NCI-H446 treated with DMSO at 0.1 percent for 48 hours (cell line): ENCODE measurements around the gene AGAP1.

Experiments used
- DNase-seq: peaks from one replicate; lab custom pipeline; 2025; lab: John Stamatoyannopoulos, UW

The AGAP1 gene

GRCh38 chr2:235493775-235494715, at the start of gene AGAP1:
Gene AGAP1, plus strand, starts transcription at chr2:235494043.
- peak; percentile 62 for DNase-seq

DNA sequence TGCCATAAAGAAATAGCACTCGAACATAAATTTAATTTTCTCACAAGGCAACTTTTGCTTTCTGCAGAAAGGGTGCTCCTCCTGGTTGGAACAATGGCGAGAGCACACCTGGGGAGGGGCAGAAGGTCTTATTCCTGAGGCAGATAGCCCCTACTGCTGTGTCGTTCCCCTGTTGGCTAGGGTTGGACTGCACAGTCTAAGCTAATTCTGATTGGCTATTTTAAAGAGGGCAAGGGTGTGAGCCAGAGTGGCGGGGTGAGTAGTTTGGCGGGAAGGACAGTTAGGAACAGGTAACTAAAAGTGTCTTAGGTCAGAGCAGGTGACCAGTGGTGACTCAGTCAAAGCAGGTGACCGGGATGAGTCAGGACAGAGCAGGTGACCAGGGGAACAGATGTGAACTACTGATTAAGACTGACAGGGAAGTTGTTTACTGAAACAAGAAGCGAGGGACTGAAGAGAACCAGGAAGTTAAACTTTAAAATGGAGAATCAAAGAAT, 49.7 kb upstream of the AGAP1 start:
- DNase-seq: no peak

DNA sequence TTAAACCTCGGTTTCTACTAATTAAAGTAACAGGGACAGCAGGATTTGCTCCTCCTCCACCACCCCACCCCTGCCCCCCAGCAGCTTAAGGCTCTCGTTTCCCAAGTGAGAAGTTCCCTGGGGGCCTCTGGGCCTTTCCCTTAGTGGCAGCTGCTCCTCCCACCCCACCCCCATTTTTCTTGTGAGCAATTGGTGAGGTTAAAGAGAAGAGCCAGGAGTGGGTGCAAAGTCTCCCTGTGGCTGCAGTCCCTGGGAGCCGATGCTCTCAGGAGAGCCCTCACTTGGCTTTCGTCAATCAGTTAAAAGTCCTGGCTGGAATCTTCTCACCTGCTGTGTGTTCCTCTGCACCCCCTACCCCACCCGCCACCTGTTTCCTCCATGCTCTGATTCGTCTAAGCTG, 48.7 kb upstream of the AGAP1 start:
- DNase-seq: no peak

DNA sequence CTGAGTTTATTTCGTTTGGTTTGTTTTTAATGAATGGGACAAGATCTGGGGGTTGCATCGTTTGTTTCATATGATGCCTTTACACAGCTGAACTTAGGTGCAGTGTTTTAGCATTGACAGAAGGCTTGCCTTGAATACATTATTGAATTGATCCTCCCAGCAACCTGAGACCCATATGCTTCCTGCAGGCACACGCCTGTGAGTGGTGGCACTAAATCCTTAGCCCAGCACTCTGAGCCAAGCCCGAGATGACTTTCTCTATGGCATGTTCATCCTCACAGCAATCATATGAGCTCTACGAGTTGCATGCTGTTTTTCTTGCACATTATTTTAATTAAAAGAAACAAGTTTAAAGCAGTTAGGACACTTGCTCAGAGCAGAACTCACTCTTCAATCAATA, 47.8 kb upstream of the AGAP1 start:
- no peak for DNase-seq

- no peak for DNase-seq
These were observed 46.6 kb upstream of the AGAP1 start for GRCh38 chr2:235447210-235447609.

DNA sequence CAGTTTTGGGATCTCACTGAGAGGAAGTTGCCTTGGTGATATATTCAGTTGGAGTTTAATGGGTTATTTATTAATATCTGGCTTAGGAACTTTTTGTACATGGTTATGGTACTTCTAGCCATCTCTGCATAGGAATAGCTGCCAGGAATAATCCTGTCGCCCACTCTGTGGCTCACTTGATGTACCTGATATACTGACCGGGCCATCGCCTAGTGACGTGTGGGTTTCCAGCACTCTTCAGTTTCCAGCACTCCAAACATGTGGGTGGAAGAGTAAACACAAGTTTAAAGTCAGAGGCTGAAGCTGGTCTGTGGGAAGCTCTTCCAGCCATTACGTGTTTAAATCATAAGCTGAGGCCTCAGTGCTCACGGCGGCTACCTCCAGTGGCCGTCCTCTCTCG, 44.3 kb upstream of the AGAP1 start:
- DNase-seq: no peak

DNA sequence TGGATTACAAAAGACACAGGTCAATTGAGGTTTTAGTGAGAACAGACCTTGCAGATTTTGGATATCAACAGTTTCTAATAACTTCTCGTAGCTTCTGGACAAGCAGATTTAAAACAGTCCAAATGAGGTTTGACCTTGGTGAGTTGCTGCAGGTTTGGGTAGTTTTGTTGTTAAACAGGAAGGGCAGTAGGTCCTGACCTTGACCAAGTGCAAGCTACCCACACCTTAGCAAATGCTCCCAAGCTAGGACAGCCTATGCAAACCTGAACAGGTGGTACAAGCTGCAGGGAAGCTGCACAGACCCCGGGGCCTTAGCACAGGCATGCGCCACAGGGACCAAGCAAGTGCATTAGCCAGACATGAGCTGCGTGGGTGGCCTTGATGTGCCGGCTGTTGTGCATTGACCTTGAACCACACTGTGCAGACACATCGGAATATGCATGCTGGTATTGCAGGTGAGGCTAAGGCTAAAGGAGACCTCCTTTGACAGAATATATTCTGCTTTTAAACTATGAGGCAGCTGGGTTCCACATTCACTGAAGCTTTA, 40.2 kb upstream of the AGAP1 start:
- DNase-seq: no peak

DNA sequence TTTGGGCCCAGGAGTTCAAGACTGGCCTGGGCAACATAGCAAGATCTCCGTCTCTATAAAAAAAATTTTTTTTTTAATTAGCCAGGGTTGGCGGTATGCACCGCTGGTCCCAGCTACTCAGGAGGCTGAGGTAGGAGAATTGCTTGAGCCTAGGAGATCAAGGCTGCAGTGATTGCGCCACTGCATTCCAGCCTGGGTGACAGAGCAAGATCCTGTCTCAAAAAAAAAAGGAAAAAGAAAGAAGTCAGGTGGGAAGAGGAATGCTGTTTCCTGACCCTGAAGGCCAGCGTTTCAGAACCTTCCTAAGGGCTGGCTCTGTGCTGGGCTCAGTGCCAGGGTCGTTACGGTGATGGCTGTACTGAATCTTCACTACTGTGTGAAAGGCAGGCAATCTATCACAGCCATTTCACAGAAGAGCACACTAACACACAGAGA, 35.0 kb upstream of the AGAP1 start:
- DNase-seq: no peak

DNA sequence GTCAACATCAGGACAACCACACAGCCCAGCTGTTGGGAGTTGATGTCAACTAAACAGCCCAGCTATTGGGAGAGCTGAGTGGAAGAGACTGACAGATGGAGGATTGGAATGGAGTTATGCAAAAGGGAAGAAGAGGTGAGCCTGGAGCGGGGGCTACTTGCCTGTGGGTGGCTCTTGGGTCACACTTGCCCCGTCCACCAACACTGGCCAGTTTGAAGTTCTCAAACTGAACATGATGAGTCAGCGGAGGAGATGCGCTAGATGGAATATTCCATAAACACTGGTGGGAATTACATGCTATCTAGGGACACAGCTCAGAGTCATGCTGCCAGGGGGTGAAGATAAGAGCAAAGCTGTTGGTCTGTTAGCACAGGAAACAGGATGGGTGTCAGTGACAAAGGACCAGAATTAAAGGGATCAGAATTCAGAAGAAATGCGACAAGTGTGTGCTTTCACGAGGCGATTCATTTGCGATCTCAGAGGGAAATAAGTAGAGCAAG, 33.2 kb upstream of the AGAP1 start:
- no peak for DNase-seq

- DNase-seq: no peak
These were observed 32.0 kb upstream of the AGAP1 start for GRCh38 chr2:235461763-235462414.

- DNase-seq: no peak
These were observed 31.4 kb upstream of the AGAP1 start for GRCh38 chr2:235462415-235462790.

GRCh38 chr2:235463893-235464292, 29.9 kb upstream of the AGAP1 start:
- DNase-seq: no peak

DNA sequence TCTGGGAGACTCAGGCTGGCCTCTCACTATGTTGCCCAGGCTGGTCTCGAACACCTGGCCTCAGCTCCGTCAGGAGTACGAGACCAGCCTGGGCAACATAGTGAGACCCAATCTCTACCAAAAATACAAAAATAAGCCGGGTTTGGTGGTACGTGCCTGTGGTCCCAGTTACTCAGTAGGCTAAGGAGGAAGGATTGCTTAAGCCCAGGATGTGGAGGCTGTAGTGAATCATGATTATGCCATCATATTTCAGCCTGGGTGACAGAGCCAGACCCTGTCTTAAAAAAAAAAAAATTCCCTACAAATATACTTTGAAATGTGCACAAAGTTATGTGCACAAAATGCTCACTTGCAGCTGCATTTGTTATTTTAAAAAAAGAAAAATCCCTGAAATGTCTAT, 26.3 kb upstream of the AGAP1 start:
- no peak for DNase-seq

DNA sequence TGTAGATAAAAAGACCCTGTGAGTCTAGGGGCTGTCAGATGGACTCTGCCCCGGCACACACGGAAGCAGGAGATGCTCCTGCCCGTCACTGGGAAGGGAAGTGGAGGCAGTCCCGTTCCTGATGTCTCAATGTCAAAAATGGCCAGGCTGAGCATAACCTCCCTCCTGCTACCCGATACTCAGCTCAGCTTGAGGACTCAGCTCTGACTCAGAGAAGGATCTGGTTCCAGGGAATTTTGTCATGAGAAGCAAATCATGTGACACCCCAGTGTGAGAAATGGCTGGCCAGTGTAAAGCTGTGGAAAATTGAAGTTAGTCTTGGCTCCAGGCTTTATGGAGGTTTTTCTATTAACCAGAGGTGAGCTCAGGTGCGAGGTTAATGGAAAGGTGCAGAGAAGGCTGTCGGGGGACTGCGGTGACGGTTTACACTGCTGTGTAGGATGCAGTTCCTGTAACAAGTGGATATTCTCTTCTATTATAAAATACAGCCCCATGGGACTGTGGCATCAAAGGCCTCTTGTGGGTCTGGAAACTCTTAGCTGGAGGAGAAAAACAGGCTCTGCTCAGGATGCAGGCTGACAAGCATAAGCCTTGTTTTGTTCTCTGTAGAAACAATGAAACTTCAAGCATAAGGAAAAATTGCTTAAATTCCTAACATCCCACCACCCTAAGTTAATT, 24.7 kb upstream of the AGAP1 start:
- no peak for DNase-seq

GRCh38 chr2:235471186-235471747, 22.6 kb upstream of the AGAP1 start:
- DNase-seq: no peak

- DNase-seq: no peak
These were observed 21.4 kb upstream of the AGAP1 start for GRCh38 chr2:235472443-235472842.

- DNase-seq: no peak
These were observed 15.2 kb upstream of the AGAP1 start for GRCh38 chr2:235478609-235479008.

DNA sequence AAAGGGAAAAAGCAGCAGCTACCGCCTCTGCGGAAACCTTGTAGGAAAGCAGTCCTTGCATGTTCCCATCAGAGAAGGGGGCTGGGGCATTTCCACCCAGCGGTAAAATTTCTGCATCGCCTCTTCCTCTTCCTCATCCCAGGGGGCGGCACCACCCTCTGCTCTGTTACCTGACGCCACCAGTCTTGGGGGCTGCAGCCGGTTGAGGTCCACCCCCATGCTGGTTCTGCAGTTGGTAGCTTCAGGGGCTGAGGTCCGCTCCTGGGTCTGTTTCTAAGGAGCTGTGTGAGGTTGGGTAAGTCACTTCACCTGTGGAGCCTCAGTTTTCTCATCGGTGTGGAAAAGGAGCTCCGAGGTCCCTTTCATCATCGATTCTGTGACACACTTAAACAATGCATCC, 14.2 kb upstream of the AGAP1 start:
- no peak for DNase-seq

DNA sequence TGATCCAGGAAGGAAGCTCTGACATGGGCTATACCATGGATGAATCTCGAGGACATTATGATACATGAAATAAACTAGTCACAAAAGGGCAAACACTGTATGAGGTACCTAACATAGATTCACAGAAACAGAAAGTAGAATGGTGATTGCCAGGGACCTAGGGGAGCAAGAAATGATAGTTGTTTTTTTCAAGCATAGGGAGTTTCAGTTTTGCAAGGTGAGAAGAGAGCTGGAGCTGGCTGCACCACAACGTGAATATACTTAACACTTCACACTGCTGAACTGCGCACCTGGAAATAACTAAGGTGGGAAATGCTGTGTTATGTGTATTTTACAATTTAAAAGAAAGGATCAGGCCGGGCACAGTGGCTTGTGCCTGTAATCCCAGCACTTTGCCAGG, 13.2 kb upstream of the AGAP1 start:
- DNase-seq: no peak

DNA sequence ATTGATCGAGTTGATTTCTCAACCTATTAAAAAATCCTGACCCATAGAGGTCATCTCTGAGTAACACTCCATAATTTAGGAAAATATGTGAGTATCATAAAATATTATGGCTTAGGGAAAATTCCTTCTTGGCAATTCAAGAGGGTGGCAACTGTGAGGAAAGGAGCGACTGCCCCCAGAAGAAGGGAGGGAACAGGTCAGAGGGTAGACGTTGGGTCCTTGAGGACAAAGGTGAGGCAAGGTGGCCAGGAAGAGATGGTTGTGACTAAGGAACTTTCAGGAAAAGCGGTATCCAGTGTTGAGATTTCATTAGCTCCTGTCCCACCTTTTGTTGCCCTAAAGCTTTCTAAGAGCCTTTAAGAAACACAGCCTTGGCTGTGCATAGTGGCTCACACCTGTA, 10.5 kb upstream of the AGAP1 start:
- no peak for DNase-seq

- DNase-seq: no peak
These were observed 8.5 kb upstream of the AGAP1 start for GRCh38 chr2:235485362-235485761.

DNA sequence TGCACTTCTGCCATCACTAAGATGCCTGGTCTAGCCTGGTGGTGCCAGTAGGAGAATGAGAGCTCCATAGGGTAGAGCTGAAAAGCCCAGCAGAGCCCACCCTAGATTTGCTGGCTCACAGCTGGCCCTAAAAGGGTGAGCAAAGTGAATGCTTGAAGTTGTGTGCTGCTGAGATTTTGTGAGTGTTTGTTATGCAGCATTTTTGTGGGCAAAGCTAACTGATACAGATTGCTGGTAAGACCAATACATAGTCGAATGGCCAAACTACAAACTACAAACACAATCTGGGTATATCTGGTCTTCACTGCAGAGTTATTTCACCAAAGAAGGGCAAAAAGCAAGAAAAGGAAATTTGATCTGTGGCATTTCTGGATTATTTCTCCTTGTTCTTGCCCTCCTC, 7.1 kb upstream of the AGAP1 start:
- DNase-seq: no peak
